Tibial nerve (tissue), 4 donors: ENCODE measurements around the gene KRTAP1-5.

Source experiments
- CTCF ChIP-seq, 5 experiments: fragments of 200-600 bp in 3 of 5; fragments of 450-650 bp in 2 of 5; sonication (generic) in 3 of 5; IDR thresholded peaks; one replicate each; pipeline ENCODE4 v1.5.1; 2016 to 2019; ENCODE audit warnings: antibody characterized with exemption in 5 of 5, mild to moderate bottlenecking in 3 of 5, moderate library complexity in 2 of 5
- EP300 ChIP-seq, 2 donors: sonication (generic); formaldehyde crosslinking; IDR thresholded peaks; one replicate each; pipeline ENCODE4 v1.6.1; 2017; ENCODE audit warnings: antibody characterized with exemption in 2 of 2, mild to moderate bottlenecking in 1 of 2
- POLR2A ChIP-seq, 2 donors: fragments of 450-650 bp; IDR thresholded peaks; one replicate each; pipeline ENCODE4 v1.6.1; 2017; ENCODE audit warnings: antibody characterized with exemption in 2 of 2, mild to moderate bottlenecking in 2 of 2, moderate library complexity in 2 of 2

GRCh38 chr17:41067281-41067680, 40.3 kb upstream of the KRTAP1-5 start:
- TF ChIP-seq CTCF (IDR thresholded peaks at IDR 0.05) (no peak), POLR2A (IDR thresholded peaks at IDR 0.05) (no peak), EP300 (IDR thresholded peaks at IDR 0.05) (no peak)
